ENCODE data around the gene STK4.

DNA sequence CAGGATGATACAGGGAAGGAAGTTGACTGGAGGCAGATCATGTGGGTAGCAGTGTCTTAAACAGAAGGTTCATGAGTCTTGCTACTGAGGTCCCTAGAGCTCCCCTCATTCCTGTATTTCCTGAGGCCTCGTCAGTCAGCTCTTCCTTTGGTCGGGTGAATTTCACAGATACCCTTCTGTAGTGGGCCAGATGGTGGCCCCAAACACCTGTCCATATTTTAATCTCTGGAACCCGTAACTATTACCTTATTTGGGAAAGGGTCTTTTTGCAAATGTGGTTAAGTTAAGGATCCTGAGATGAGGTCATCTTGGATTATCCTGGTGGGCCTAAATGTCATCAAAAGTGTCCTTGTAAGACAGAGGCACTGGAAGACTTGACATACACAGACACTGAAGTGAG, 125.1 kb downstream of the STK4 start:
- TF ChIP-seq NFE2L1 (CRISPR knock-in tag; IDR thresholded peaks at IDR 0.05): no peak
- TF ChIP-seq, protein P1, sequence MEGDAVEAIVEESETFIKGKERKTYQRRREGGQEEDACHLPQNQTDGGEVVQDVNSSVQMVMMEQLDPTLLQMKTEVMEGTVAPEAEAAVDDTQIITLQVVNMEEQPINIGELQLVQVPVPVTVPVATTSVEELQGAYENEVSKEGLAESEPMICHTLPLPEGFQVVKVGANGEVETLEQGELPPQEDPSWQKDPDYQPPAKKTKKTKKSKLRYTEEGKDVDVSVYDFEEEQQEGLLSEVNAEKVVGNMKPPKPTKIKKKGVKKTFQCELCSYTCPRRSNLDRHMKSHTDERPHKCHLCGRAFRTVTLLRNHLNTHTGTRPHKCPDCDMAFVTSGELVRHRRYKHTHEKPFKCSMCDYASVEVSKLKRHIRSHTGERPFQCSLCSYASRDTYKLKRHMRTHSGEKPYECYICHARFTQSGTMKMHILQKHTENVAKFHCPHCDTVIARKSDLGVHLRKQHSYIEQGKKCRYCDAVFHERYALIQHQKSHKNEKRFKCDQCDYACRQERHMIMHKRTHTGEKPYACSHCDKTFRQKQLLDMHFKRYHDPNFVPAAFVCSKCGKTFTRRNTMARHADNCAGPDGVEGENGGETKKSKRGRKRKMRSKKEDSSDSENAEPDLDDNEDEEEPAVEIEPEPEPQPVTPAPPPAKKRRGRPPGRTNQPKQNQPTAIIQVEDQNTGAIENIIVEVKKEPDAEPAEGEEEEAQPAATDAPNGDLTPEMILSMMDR (IDR thresholded peaks at IDR 0.05): no peak
- TF ChIP-seq, protein P2, sequence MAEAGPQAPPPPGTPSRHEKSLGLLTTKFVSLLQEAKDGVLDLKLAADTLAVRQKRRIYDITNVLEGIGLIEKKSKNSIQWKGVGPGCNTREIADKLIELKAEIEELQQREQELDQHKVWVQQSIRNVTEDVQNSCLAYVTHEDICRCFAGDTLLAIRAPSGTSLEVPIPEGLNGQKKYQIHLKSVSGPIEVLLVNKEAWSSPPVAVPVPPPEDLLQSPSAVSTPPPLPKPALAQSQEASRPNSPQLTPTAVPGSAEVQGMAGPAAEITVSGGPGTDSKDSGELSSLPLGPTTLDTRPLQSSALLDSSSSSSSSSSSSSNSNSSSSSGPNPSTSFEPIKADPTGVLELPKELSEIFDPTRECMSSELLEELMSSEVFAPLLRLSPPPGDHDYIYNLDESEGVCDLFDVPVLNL (CRISPR knock-in tag; IDR thresholded peaks at IDR 0.05; ENCODE audit: borderline replicate concordance, low read depth): no peak
- TF ChIP-seq, protein P3, sequence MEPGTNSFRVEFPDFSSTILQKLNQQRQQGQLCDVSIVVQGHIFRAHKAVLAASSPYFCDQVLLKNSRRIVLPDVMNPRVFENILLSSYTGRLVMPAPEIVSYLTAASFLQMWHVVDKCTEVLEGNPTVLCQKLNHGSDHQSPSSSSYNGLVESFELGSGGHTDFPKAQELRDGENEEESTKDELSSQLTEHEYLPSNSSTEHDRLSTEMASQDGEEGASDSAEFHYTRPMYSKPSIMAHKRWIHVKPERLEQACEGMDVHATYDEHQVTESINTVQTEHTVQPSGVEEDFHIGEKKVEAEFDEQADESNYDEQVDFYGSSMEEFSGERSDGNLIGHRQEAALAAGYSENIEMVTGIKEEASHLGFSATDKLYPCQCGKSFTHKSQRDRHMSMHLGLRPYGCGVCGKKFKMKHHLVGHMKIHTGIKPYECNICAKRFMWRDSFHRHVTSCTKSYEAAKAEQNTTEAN (CRISPR knock-in tag; IDR thresholded peaks at IDR 0.05): no peak
- TF ChIP-seq, protein P4, sequence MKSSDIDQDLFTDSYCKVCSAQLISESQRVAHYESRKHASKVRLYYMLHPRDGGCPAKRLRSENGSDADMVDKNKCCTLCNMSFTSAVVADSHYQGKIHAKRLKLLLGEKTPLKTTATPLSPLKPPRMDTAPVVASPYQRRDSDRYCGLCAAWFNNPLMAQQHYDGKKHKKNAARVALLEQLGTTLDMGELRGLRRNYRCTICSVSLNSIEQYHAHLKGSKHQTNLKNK (CRISPR knock-in tag; IDR thresholded peaks at IDR 0.05): no peak
- no peak for TF ChIP-seq NR3C1 (CRISPR knock-in tag; conservative IDR thresholded peaks at IDR 0.05; ENCODE audit: low read depth)
- TF ChIP-seq MYBL2 (CRISPR knock-in tag; IDR thresholded peaks at IDR 0.05): no peak
- TF ChIP-seq TP53 (CRISPR knock-in tag; IDR thresholded peaks at IDR 0.05): no peak
- no peak for TF ChIP-seq FOXK1 (CRISPR knock-in tag; IDR thresholded peaks at IDR 0.05)
